ENCODE measurements around the gene MX1. TPM values are rescaled to one million over a fixed set of nuclear protein-coding genes. Genes with fewer than 3 reads are reported as not detected.

The MX1 gene
- polyA plus RNA-seq, 2 of the 4 experiments (the other 2 are of a cell fraction) = 0.58 to 0.96 TPM

DNA sequence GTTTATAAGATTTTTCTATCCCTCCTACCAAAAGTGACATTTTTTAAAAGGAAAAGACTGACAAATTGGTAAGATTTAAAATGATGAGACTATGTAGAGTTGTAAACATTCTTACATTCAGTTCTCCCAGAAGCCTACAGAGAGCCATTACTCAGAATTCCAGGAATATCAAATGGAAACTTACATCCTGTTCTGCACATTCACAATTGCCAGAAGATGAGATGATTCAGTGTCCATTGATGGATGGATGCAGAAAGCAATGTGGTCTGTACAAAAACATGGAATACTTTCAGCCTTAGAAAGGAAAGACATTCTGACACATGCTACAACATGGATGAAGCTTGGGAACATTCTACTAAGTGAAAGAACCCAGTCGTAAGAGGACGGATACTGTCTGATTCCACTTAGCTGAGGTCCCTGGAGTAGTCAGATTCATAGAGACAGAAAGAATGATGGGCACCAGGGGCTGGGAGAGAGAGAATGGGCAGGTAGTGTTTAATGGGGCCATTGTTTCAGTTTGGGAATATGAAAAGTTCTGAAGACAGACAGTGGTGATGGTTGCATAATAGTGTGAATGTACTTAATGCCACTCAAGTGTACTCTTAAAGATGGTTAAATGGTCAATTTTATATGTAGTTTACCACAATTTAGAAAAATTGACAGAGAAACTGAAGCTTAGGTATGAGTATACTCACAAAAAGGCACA is 16.6 kb downstream of the MX1 start:
- ChIA-PET CTCF (interaction anchor here (1.0 kb wide), 1 partner anchor 374 kb away, joined by 3 read pairs; no protein-coding TSS in a partner anchor), POLR2A (no interaction called here)
- Histone ChIP-seq H3K4me3 (no peak overlapping the region), H3K4me2 (no peak overlapping the region), H3K27ac (no peak overlapping the region), H3K9me3 (no peaks in the 10 kb centered on the region), H3K4me1 (no peaks in the 10 kb centered on the region)
- no peak for ATAC-seq
- no peak for FAIRE-seq
- DNase-seq (ENCODE audit: low read depth in 1 of 2, low spot score in 1 of 2) = no peak
- WGBS (ENCODE audit: missing lambda C conversion rate) = 63% methylated on average over 2 of the region's 2 CpGs
- TF ChIP-seq CBX2 (IDR thresholded peaks at IDR 0.05; ENCODE audit: borderline replicate concordance, low read depth) (no peak), RAD21 (conservative IDR thresholded peaks at IDR 0.05 in 1 of 2, IDR thresholded peaks at IDR 0.05 in 1 of 2) (no peak), CHD4 (IDR thresholded peaks at IDR 0.05; ENCODE audit: borderline replicate concordance) (no peak), CBX8 (IDR thresholded peaks at IDR 0.05) (no peak), RNF2 (IDR thresholded peaks at IDR 0.05; ENCODE audit: borderline replicate concordance, low read depth) (no peak), ZC3H11A (IDR thresholded peaks at IDR 0.05) (no peak), POLR2AphosphoS2 (conservative IDR thresholded peaks at IDR 0.05; ENCODE audit: low read length) (no peak), EHMT2 (IDR thresholded peaks at IDR 0.05; ENCODE audit: low read depth) (no peak), HOXB5 (CRISPR knock-in tag; IDR thresholded peaks at IDR 0.05) (no peak), USF2 (IDR thresholded peaks at IDR 0.05) (no peak), GATA3 (IDR thresholded peaks at IDR 0.05; ENCODE audit: borderline replicate concordance) (no peak), RARB (CRISPR knock-in tag; IDR thresholded peaks at IDR 0.05) (no peak), ATOH8 (CRISPR knock-in tag; IDR thresholded peaks at IDR 0.05; ENCODE audit: low read depth) (no peak)
- TF ChIP-seq, protein P1, sequence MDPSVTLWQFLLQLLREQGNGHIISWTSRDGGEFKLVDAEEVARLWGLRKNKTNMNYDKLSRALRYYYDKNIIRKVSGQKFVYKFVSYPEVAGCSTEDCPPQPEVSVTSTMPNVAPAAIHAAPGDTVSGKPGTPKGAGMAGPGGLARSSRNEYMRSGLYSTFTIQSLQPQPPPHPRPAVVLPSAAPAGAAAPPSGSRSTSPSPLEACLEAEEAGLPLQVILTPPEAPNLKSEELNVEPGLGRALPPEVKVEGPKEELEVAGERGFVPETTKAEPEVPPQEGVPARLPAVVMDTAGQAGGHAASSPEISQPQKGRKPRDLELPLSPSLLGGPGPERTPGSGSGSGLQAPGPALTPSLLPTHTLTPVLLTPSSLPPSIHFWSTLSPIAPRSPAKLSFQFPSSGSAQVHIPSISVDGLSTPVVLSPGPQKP (IDR thresholded peaks at IDR 0.05; ENCODE audit: low read depth, low read length) = no peak

DNA sequence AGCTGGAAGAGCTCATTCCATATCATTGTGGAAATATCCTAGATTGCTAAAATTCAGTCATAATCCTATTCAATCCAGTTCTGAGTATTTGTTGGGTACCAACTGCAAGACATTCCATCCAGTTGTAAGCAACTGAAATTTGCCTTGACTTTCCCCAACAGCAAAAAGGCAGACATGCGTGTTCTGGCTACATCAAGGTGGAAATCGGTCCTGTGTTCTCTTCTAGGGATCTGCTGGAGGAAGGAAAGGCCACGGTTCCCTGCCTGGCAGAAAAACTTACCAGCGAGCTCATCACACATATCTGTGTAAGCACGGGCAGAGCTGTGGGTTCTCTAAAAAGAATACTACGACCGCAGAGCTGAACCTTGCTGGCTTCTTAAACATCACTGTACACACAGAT is 17.5 kb downstream of the MX1 start:
- FAIRE-seq (no peak), DNase-seq (ENCODE audit: low read depth in 1 of 2, low spot score in 1 of 2) (no peak), ATAC-seq (no peak)
- Histone ChIP-seq H3K27ac (no peak overlapping the region), H3K4me1 (no peaks in the 10 kb centered on the region), H3K4me2 (no peak overlapping the region), H3K4me3 (no peak overlapping the region), H3K9me3 (no peaks in the 10 kb centered on the region)
- 54% methylated on average over 7 of the region's 7 CpGs for WGBS (ENCODE audit: missing lambda C conversion rate)
- POLR2A ChIA-PET = interaction anchor here (0.6 kb wide), 1 partner anchor 12 kb away, joined by 3 read pairs; no protein-coding TSS in a partner anchor
- no peak for TF ChIP-seq POLR2AphosphoS2 (conservative IDR thresholded peaks at IDR 0.05; ENCODE audit: low read length)
- no peak for TF ChIP-seq CTCF (IDR thresholded peaks at IDR 0.05)
- TF ChIP-seq EP300 (IDR thresholded peaks at IDR 0.05) = no peak
- no peak for TF ChIP-seq CEBPB (IDR thresholded peaks at IDR 0.05)
- no peak for TF ChIP-seq NFE2L2 (conservative IDR thresholded peaks at IDR 0.05; ENCODE audit: low read length)
- TF ChIP-seq FOSL2 (IDR thresholded peaks at IDR 0.05) = no peak
- TF ChIP-seq FOSL2 (CRISPR knock-in tag; IDR thresholded peaks at IDR 0.05) = no peak
- no peak for TF ChIP-seq RFX5 (IDR thresholded peaks at IDR 0.05)
- TF ChIP-seq CHD2 (IDR thresholded peaks at IDR 0.05; ENCODE audit: low read length, partially characterized antibody) = no peak
- no peak for TF ChIP-seq BHLHE40 (IDR thresholded peaks at IDR 0.05; ENCODE audit: low read depth, low read length)
- no peak for TF ChIP-seq KDM1A (IDR thresholded peaks at IDR 0.05; ENCODE audit: low read depth)
- no peak for TF ChIP-seq FOSB (CRISPR knock-in tag; IDR thresholded peaks at IDR 0.05)
- TF ChIP-seq, protein P2, sequence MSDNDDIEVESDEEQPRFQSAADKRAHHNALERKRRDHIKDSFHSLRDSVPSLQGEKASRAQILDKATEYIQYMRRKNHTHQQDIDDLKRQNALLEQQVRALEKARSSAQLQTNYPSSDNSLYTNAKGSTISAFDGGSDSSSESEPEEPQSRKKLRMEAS (IDR thresholded peaks at IDR 0.05) = no peak
- TF ChIP-seq PHF8 (IDR thresholded peaks at IDR 0.05; ENCODE audit: borderline replicate concordance, low read depth) = no peak
- CTCF ChIA-PET = interaction anchor here (0.7 to 1.2 kb wide), 4 partner anchors 12 to 373 kb away, joined by 3 to 5 read pairs (median 4); no protein-coding TSS in a partner anchor
